GM20431 (cell line): ENCODE measurements around the gene PEMT.
"Not testable (repeated sequence)": the region's sequence is repeated elsewhere in the genome, so short reads cannot be mapped to it uniquely, and the experiment has no call there.

Source experiments
- in situ Hi-C: fragments of 300-500 bp; cut with MseI, MboI; formaldehyde crosslinking; loops from one replicate; pipeline ENCODE4 v1.15.0; 2020; ENCODE audit warnings: low sequenced_read_pairs; ENCODE audit not compliant: unreplicated experiment

Gene PEMT

DNA sequence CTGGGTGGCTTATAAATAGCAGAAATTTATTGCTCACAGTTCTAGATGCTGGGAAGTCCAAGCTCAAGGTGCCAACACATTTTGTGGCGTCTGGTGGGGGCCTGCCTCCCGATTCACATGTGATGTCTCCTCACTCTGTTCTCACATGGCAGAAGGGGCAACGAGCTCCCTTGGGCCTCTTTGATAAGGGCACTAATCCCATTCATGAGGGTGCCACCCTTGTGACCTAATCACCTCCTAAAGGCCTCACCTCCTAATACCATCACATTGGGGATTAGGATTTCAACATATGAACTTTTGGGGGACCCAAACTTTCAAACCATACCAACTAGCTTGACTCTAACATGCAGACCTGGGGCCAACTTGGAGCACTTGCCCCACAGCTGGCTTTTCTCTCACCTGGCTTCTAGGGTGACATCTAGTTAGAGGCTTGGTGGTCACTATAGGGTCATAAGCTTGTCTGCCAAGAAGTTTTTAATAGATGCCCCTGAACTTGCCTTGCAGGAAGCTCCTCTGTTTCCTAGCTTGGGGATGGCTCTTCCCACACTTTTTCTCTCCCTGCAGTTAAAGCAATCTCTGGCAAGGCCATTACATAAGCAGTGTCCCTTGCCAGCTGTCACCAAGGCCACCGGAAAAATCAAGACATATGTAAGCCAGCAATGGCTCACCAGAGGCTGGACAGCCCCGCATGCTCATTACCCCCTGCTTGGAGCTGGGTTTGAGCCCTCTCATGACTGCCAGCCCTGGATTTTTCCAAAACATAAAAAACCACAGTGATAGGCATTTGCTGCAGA, 123.1 kb downstream of the PEMT start:
- in situ Hi-C loops: no loop called here

DNA sequence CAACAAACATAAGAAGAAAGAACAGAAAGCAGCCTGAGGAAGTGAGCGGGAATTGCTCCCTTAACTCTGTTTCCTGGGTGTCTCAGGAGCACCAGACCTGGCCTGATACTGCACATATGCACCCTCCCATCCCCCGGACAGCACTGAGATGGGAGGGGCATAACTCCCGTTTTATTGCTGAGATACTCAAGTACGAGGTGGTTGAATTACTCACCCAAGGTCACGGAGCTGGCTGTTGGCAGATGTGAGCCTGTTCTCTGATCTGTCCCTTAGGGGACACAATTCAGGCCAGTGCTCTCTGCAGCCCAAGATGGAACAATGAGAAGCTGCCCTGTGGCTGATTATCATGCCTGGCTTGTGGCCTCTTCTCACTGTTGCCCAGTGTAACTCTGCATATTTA, 123.8 kb downstream of the PEMT start:
- in situ Hi-C loops: no loop called here

DNA sequence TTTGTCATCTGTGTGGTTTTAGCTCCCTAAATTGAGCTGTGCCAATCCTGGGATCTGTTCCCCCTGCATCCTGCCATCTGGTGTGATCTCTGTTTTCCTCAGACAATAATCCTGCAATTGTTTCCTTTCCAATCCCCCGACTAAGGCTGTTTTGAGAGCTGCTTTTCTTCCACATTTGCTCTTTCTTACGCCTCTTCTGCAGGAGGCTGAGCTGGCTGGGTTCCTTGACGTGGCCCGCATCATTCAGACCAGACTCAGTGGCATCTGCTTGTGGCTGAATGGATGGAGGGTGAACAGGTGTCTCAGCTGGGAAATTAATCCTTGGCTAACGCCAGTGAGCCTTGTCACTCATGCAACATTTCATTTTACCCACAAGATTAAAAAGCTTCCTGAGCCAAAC, 124.5 kb downstream of the PEMT start:
- in situ Hi-C loops: no loop called here

DNA sequence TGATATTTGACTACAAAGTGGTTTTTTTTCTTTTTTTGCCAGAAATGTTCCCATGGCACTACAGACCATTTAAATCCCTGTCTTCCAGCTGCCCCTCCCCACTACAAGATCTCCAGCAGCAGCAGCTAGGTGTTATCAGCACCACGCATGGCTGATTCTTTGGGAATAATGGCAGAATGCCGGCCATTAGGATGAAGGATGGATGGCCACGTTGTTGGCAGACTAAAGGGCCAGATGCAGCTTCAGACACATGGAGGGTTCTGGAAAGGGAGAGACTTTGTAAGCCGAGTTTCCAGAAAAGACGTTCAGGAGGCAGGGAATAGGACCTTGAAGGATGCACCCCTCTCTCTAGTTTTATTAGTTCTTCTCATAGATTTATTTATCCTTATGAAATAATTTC, 125.0 kb downstream of the PEMT start:
- in situ Hi-C loops: no loop called here

DNA sequence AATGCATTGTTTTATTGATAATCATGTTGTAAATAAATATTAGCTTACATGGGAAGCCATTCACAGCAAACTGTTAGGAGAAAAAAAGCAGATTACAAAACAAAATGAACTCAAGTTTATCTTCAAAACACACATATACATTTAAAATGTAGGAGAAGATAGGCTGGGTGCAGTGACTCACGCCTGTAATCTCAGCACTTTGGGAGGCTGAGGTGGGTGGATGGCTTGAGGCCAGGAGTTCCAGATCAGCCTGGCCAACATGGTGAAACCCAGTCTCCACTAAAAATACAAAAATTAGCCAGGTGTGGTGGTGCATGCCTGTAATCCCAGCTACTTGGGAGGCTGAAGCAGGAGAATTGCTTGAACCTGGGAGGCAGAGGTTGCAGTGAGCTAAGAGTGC, 125.6 kb downstream of the PEMT start:
- in situ Hi-C loops: not testable (repeated sequence)

DNA sequence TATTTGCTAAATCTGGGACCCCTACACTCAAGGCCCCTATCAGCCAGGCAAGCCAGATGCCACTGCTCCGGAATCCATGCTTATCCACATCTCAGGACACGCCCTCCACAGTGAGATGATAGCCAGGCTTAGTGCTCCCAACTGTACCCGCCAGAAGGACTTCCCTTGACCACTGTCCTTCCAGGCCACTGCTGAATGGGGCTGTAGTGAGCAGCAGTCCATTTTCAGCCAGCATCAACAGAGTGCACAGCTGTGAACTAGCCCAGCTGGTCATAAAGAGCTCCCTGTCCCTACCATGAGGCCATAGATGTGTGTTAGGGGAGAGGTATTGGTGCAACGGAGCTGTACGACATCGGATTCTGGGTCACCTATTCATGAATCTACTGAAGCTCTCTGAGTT, 127.7 kb downstream of the PEMT start:
- in situ Hi-C loops: no loop called here

DNA sequence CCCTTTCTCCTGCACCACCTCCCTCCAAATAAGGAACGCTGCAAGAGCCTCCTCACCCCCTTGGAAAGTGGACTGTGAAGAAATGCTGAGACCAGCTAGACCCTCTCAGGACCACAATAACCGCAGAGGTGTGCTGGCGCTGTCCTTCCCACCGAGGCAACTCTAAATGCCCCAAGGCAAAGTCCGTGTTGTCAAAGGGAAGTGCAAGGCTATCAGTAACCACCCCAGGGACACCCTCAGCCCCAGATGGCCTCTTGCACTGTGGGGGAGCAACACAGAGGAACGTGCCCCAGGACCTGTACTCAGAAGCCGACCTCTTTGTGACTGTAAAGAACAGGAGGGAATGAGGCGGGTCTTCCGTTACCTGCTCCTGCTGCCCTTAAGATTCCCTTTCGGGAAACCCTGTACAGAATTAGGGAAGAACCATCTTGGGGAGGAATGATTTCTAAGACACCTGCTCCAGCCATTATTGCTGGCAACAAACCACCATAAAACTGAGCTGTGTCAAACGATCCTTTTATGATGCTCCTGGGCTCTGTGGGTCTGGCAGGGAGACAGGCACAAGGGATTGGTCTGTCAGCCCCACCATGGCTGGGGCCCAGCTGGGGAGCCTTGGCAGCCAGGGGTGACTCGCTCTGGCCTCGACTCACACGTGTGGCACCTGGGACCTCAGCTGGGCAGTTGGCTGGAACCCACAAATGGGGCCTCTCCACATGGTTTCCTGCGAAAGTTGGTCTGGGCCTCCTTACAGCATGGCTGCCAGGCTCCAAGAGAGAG, 129.3 kb downstream of the PEMT start:
- in situ Hi-C loops: no loop called here

DNA sequence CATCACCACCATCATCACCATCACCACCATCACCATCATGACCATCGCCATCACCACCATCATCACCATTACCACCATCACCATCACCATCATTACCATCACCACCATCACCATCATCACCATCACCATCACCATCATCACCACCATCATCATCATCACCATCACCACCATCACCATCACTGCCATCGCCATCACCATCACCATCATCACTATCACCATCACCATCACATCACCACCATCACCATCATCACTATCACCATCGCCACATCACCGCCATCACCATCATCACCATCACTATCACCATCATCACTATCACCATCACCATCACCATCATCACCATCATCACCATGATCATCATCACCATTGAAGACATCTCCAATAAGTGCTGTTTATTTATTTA, 131.5 kb downstream of the PEMT start:
- in situ Hi-C loops: no loop called here

DNA sequence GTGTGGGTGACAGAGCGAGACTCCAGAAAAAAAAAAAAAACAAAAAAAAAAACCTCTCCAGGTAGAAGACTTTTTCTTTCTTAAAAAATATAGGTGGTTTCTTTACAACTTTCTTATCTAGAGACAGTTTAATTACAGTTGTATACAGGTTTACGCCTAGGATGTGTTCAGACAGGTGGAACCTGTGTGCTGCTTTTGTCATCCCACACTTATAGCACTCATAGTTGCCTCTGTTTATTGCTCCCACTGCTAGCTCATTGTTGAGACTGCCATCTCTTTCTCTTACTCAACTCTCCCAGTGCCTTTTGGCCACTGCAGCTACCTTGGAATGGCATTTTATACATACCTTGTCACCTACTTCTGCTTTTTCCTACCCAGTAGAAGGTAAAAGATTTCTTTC, 133.8 kb downstream of the PEMT start:
- in situ Hi-C loops: no loop called here

DNA sequence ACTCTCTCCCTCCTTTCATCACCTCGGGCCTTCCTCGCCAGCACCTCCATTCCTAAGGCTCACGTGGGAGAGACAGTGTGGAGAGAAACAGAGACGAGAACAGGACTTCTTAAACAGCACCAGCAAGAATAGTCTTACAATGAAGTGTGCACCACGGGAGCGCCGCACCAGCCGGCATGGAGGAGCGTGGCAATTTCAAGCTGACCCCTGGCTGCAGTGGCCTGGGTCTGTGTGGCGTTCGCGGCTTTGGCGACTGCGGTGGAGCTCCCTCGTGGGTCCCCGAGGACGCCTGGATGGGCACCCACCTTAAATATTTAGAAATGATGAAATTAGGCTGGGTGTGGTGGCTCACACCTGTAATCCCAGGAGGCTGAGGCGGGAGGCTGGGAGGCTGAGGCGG, 135.3 kb downstream of the PEMT start:
- in situ Hi-C loops: no loop called here
